Measurements from ENCODE around the gene TMTC1. TPM values are rescaled to one million over a fixed set of nuclear protein-coding genes. Genes with fewer than 3 reads are reported as not detected.

TMTC1 gene
- total RNA-seq, 2 experiments from 2014 or later, result not detected

- CTCF ChIA-PET, result no interaction called here
Observed at GRCh38 chr12:29792132-29792531, 8.4 kb upstream of the TMTC1 start.

GRCh38 chr12:29782871-29783772, 620 bp downstream of the TMTC1 start:
- ChIA-PET CTCF (no interaction called here), POLR2A (no interaction called here)
- H3K4me3 Mint-ChIP-seq, result no peak overlapping the region
- peaks cover 38% of the 10 kb centered on the region for H3K27me3 Mint-ChIP-seq
- DNase-seq (peak; percentile 3), ATAC-seq (no peak)
- no peak overlapping the region for H3K27ac Mint-ChIP-seq
- H3K9me3 Mint-ChIP-seq, result peaks cover 4% of the 10 kb centered on the region
- TF ChIP-seq, protein P1, sequence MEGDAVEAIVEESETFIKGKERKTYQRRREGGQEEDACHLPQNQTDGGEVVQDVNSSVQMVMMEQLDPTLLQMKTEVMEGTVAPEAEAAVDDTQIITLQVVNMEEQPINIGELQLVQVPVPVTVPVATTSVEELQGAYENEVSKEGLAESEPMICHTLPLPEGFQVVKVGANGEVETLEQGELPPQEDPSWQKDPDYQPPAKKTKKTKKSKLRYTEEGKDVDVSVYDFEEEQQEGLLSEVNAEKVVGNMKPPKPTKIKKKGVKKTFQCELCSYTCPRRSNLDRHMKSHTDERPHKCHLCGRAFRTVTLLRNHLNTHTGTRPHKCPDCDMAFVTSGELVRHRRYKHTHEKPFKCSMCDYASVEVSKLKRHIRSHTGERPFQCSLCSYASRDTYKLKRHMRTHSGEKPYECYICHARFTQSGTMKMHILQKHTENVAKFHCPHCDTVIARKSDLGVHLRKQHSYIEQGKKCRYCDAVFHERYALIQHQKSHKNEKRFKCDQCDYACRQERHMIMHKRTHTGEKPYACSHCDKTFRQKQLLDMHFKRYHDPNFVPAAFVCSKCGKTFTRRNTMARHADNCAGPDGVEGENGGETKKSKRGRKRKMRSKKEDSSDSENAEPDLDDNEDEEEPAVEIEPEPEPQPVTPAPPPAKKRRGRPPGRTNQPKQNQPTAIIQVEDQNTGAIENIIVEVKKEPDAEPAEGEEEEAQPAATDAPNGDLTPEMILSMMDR (IDR thresholded peaks at IDR 0.05), result no peak
- intact Hi-C loops (cut with micrococcal nuclease), result no loop called here
- H3K4me1 Mint-ChIP-seq (ENCODE audit: low read depth), result peaks cover 6% of the 10 kb centered on the region
- H3K36me3 Mint-ChIP-seq (ENCODE audit: low read depth), result no peaks in the 10 kb centered on the region

More at GRCh38 chr12:29792132-29792531, 8.4 kb upstream of the TMTC1 start:
- TF ChIP-seq, protein P1 (IDR thresholded peaks at IDR 0.05), result no peak
- ATAC-seq (no peak), DNase-seq (no peak)
- Mint-ChIP-seq H3K27ac (no peak overlapping the region), H3K4me3 (no peak overlapping the region), H3K27me3 (no peaks in the 10 kb centered on the region), H3K4me1 (ENCODE audit: low read depth) (no peaks in the 10 kb centered on the region), H3K9me3 (peaks cover 6% of the 10 kb centered on the region), H3K36me3 (ENCODE audit: low read depth) (no peaks in the 10 kb centered on the region)
- intact Hi-C loops (cut with micrococcal nuclease), result no loop called here
- POLR2A ChIA-PET, result no interaction called here

- ChIA-PET POLR2A (no interaction called here), CTCF (no interaction called here)
- peaks cover 4% of the 10 kb centered on the region for H3K9me3 Mint-ChIP-seq
- TF ChIP-seq, protein P1 (IDR thresholded peaks at IDR 0.05), result no peak
- intact Hi-C loops (cut with micrococcal nuclease), result no loop called here
- H3K4me3 Mint-ChIP-seq, result no peak overlapping the region
- DNase-seq, result peak; percentile 2
- no peaks in the 10 kb centered on the region for H3K36me3 Mint-ChIP-seq (ENCODE audit: low read depth)
- H3K27me3 Mint-ChIP-seq, result peaks cover 38% of the 10 kb centered on the region
- H3K4me1 Mint-ChIP-seq (ENCODE audit: low read depth), result peaks cover 6% of the 10 kb centered on the region
- peak; percentile 39 for ATAC-seq
- H3K27ac Mint-ChIP-seq, result no peak overlapping the region
Observed at GRCh38 chr12:29782285-29782870, 1.4 kb downstream of the TMTC1 start.

- CTCF ChIA-PET, result no interaction called here
- intact Hi-C loops (cut with micrococcal nuclease), result no loop called here
- ATAC-seq (no peak), DNase-seq (no peak)
- POLR2A ChIA-PET, result no interaction called here
- Mint-ChIP-seq H3K27ac (no peak overlapping the region), H3K4me1 (ENCODE audit: low read depth) (peaks cover 6% of the 10 kb centered on the region), H3K36me3 (ENCODE audit: low read depth) (no peaks in the 10 kb centered on the region), H3K9me3 (peaks cover 4% of the 10 kb centered on the region), H3K4me3 (no peak overlapping the region), H3K27me3 (peaks cover 38% of the 10 kb centered on the region)
- TF ChIP-seq, protein P1 (IDR thresholded peaks at IDR 0.05), result no peak
Observed at GRCh38 chr12:29781705-29782266, 2.0 kb downstream of the TMTC1 start.

DNA sequence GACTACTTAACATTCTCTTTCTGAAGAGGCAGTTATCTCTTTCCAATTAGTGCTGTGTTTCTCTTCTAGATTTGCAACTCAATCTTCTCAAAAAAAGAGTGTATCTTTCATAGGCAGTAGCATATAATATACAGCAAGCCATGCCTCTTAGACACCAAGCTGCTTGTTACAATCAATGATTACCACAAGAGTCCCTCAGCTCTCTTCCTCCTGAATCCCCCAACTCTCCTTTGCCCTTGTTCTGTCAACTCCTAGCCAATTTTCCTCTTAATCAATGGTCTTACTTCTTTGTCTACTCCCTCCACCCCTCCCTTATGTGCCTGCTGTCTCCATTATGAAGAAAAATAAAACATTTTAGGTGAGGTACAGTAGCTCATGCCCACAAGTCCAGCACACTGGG, 2.6 kb downstream of the TMTC1 start:
- CTCF ChIA-PET, result no interaction called here
- no peak overlapping the region for H3K27ac Mint-ChIP-seq
- POLR2A ChIA-PET, result no interaction called here

More for the DNA sequence above, 2.6 kb downstream of the TMTC1 start:
- Mint-ChIP-seq H3K4me3 (no peak overlapping the region), H3K27me3 (peaks cover 38% of the 10 kb centered on the region), H3K4me1 (ENCODE audit: low read depth) (peaks cover 6% of the 10 kb centered on the region), H3K36me3 (ENCODE audit: low read depth) (no peaks in the 10 kb centered on the region), H3K9me3 (peaks cover 4% of the 10 kb centered on the region)
- TF ChIP-seq, protein P1 (IDR thresholded peaks at IDR 0.05), result no peak
- ATAC-seq (no peak), DNase-seq (no peak)
- intact Hi-C loops (cut with micrococcal nuclease), result no loop called here
